ENCODE data around the gene BCL11A. TPM values are rescaled to one million over a fixed set of nuclear protein-coding genes. Genes with fewer than 3 reads are reported as not detected.

BCL11A gene
- polyA plus RNA-seq, 1 donor (not counting 4 experiments of a cell fraction or from before 2014, with no cell fraction given): 5.0 TPM

DNA sequence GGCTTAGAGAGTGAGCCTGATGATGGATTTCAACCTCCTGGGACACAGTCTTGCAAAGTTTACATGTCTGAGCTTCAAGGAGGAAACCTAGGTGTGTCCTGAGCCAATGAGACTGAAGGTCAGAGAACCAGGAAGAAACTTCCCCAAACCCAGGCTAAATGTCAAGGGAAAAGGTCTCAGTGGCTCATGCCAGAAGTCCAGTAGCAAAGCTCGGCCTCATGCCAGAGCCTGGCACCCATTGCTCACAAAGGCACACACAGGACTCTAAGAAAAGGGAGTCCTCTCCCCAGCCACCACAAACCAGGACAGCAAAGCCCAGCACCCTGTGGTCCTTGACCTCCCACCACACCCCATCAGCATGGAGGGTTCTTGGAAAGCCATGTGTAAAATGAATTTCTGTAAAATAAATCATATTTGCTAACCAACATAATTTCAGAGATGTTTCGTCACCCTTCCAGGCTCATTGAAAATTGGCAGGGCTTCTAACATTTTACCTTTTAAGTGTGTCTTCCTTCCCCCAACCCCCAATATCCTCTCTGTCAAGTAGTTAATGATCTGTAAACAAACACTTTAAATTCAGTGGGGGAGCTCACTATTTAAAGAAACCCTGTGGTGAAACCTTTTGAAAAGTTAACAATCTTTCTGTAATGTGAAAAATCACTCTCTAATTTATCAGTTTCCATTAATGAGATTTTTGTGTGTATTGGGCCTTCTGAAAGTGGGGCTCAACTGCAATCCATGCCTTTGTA is 77.1 kb downstream of the BCL11A start:
- TF ChIP-seq, protein P1, sequence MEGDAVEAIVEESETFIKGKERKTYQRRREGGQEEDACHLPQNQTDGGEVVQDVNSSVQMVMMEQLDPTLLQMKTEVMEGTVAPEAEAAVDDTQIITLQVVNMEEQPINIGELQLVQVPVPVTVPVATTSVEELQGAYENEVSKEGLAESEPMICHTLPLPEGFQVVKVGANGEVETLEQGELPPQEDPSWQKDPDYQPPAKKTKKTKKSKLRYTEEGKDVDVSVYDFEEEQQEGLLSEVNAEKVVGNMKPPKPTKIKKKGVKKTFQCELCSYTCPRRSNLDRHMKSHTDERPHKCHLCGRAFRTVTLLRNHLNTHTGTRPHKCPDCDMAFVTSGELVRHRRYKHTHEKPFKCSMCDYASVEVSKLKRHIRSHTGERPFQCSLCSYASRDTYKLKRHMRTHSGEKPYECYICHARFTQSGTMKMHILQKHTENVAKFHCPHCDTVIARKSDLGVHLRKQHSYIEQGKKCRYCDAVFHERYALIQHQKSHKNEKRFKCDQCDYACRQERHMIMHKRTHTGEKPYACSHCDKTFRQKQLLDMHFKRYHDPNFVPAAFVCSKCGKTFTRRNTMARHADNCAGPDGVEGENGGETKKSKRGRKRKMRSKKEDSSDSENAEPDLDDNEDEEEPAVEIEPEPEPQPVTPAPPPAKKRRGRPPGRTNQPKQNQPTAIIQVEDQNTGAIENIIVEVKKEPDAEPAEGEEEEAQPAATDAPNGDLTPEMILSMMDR (optimal IDR thresholded peaks at IDR 0.05 in 1 of 3, IDR thresholded peaks at IDR 0.05 in 1 of 3, conservative IDR thresholded peaks at IDR 0.05 in 1 of 3; ENCODE audit: extremely low read depth in 1 of 3, insufficient read depth in 2 of 3, low read length in 3 of 3): no peak
- no peak for TF ChIP-seq EZH2 (IDR thresholded peaks at IDR 0.05; ENCODE audit: low read length)
- Histone ChIP-seq H3K36me3 (ENCODE audit: control insufficient read depth in 2 of 2, extremely low read depth in 1 of 2, insufficient read depth in 2 of 2, low read length in 2 of 2) (no peaks in the 10 kb centered on the region), H3K9me3 (ENCODE audit: control insufficient read depth, low read depth, low read length) (no peaks in the 10 kb centered on the region), H3K4me3 (ENCODE audit: control insufficient read depth in 2 of 3, extremely low read depth in 1 of 3, insufficient read depth in 2 of 3, low read depth in 1 of 3, low read length in 3 of 3) (no peak overlapping the region), H3K9ac (ENCODE audit: control insufficient read depth, extremely low read depth, insufficient read depth, low read length) (no peak overlapping the region), H3K4me2 (ENCODE audit: control insufficient read depth, extremely low read depth, insufficient read depth, low read depth, low read length) (no peak overlapping the region), H3K9me1 (ENCODE audit: control insufficient read depth, extremely low read depth, insufficient read depth, low read length) (no peaks in the 10 kb centered on the region), H3K79me2 (ENCODE audit: control insufficient read depth, insufficient read depth, low read length) (no peaks in the 10 kb centered on the region), H3K4me1 (ENCODE audit: control insufficient read depth, extremely low read depth, insufficient read depth, low read length) (peaks cover 23% of the 10 kb centered on the region), H3K27ac (ENCODE audit: control insufficient read depth, insufficient read depth, low read length) (no peak overlapping the region), H3K27me3 (ENCODE audit: control insufficient read depth, extremely low read depth, insufficient read depth, low read length) (no peaks in the 10 kb centered on the region), H2AFZ (ENCODE audit: control insufficient read depth, low read length) (no peak overlapping the region), H4K20me1 (ENCODE audit: control insufficient read depth, extremely low read depth, insufficient read depth, low read length) (no peaks in the 10 kb centered on the region)
- FAIRE-seq (no peak), DNase-seq (ENCODE audit: low read depth, low spot score) (no peak)
- dilution Hi-C loops (cut with MboI; ENCODE audit: extremely low pct_ligation_motif_present, low sequenced_read_pairs): no loop called here

DNA sequence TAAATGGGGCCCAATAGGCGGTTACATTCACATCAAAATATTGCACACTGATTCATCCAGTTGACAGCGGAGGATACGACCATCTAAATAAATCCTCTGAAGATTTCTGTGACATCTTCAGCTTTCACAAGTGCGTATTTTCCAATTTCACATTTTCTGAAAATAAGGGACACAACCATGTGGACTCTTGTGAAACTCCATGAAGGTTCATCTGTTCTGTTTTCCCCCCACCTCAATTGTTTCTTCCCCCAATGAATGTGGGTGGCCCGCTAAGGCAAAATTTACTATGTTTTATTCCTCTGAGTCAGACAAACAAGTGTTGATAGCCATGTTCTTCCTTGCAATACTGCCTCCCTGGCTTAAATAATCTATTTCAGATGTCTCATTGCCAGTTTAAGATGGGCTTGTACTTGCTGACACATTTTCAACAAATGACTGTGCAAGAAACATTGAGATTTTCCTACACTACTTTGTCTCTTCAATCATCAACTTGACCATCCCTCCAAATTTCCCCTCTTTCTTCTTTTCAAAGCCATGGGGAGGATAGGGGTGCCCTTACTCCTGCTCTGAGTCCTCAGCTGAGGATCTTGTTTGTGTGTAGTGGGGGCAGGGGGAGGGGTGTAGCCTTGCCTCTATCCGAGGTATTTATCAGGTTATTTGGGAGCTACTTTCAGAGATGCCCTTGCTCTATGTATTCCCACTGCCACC is 78.2 kb downstream of the BCL11A start:
- DNase-seq (ENCODE audit: low read depth, low spot score) (no peak), FAIRE-seq (no peak)
- H3K9me1 ChIP-seq (ENCODE audit: control insufficient read depth, extremely low read depth, insufficient read depth, low read length): no peaks in the 10 kb centered on the region
- H3K27me3 ChIP-seq (ENCODE audit: control insufficient read depth, extremely low read depth, insufficient read depth, low read length): no peaks in the 10 kb centered on the region
- no peak overlapping the region for H3K27ac ChIP-seq (ENCODE audit: control insufficient read depth, insufficient read depth, low read length)
- H4K20me1 ChIP-seq (ENCODE audit: control insufficient read depth, extremely low read depth, insufficient read depth, low read length): no peaks in the 10 kb centered on the region
- no peak overlapping the region for H3K4me2 ChIP-seq (ENCODE audit: control insufficient read depth, extremely low read depth, insufficient read depth, low read depth, low read length)
- H2AFZ ChIP-seq (ENCODE audit: control insufficient read depth, low read length): no peak overlapping the region
- no peak overlapping the region for H3K4me3 ChIP-seq (ENCODE audit: control insufficient read depth in 2 of 3, extremely low read depth in 1 of 3, insufficient read depth in 2 of 3, low read depth in 1 of 3, low read length in 3 of 3)
- dilution Hi-C loops (cut with MboI; ENCODE audit: extremely low pct_ligation_motif_present, low sequenced_read_pairs): no loop called here
- H3K79me2 ChIP-seq (ENCODE audit: control insufficient read depth, insufficient read depth, low read length): no peaks in the 10 kb centered on the region
- no peaks in the 10 kb centered on the region for H3K9me3 ChIP-seq (ENCODE audit: control insufficient read depth, low read depth, low read length)
- no peak for TF ChIP-seq EZH2 (IDR thresholded peaks at IDR 0.05; ENCODE audit: low read length)
- TF ChIP-seq, protein P1 (optimal IDR thresholded peaks at IDR 0.05 in 1 of 3, IDR thresholded peaks at IDR 0.05 in 1 of 3, conservative IDR thresholded peaks at IDR 0.05 in 1 of 3; ENCODE audit: extremely low read depth in 1 of 3, insufficient read depth in 2 of 3, low read length in 3 of 3): no peak
- peaks cover 19% of the 10 kb centered on the region for H3K4me1 ChIP-seq (ENCODE audit: control insufficient read depth, extremely low read depth, insufficient read depth, low read length)
- H3K9ac ChIP-seq (ENCODE audit: control insufficient read depth, extremely low read depth, insufficient read depth, low read length): no peak overlapping the region
- no peaks in the 10 kb centered on the region for H3K36me3 ChIP-seq (ENCODE audit: control insufficient read depth in 2 of 2, extremely low read depth in 1 of 2, insufficient read depth in 2 of 2, low read length in 2 of 2)

All from keratinocyte (primary cell).